Mucosa of descending colon (tissue), 3 donors: Measurements from ENCODE around the gene ACACA. TPM values are rescaled to one million over a fixed set of nuclear protein-coding genes. Genes with fewer than 3 reads are reported as not detected.

Experiments used
- ATAC-seq: fragments of 200-7000 bp; cut with Tn5 transposase; one replicate; pipeline ENCODE4 v1.9.1; 2020; ENCODE audit warnings: mild to moderate bottlenecking, moderate library complexity
- DNase-seq, 3 donors: peaks; one replicate each; pipeline ENCODE4 v3.0.0-alpha.2; 2020
- H3K36me3 ChIP-seq: fragments of 200-600 bp; one replicate; pipeline ENCODE4 v1.8.0; 2021; ENCODE audit warnings: low read depth, mild to moderate bottlenecking
- H3K4me1 ChIP-seq: fragments of 200-600 bp; one replicate; pipeline ENCODE4 v1.8.0; 2021; ENCODE audit warnings: low read depth, mild to moderate bottlenecking
- H3K4me3 ChIP-seq: fragments of 200-600 bp; one replicate; pipeline ENCODE4 v1.8.0; 2021; ENCODE audit warnings: mild to moderate bottlenecking
- H3K9me3 ChIP-seq: fragments of 200-600 bp; one replicate; pipeline ENCODE4 v1.8.0; 2021; ENCODE audit warnings: mild to moderate bottlenecking
- CTCF ChIP-seq: fragments of 200-600 bp; IDR thresholded peaks from one replicate; pipeline ENCODE4 v1.8.0; 2022; ENCODE audit warnings: antibody characterized with exemption, mild to moderate bottlenecking
- intact Hi-C, 2 donors: fragments of 100-400 bp; cut with DNase I in 1 of 2; cut with micrococcal nuclease in 1 of 2; formaldehyde crosslinking; loops; one replicate each; pipeline versions ENCODE4 v1.11.0 to v1.11.1; 2022; cut with DNase I, micrococcal nuclease
- total RNA-seq, 3 donors: library from RNA; stranded (reverse); fragmentation: NEBNext Ultra II Directional in 2 of 3; extraction: Animal tissue kit (Norgen Biotek cat#: 25700) in 2 of 3; gene quantifications; one replicate each; pipeline versions ENCODE4 v1.2.1 to v1.2.4, GENCODE V29; 2021 to 2023
- donor health status: DM: no; HTN: no; CAD: no; lungs with moderate emphysema.
- donor health status: DM: no; HTN: no; CAD: no.
- donor health status: DM: no; HTN: yes; CAD: no.

The ACACA gene
- total RNA-seq, 3 donors from 2014 or later: 58.5 to 64.1 (median 60.3) TPM

- TF ChIP-seq CTCF: no peak
- ATAC-seq (no peak), DNase-seq (no peak)
- Histone ChIP-seq H3K4me3 (no peak overlapping the region), H3K9me3 (no peaks in the 10 kb centered on the region), H3K36me3 (peaks cover 7% of the 10 kb centered on the region), H3K4me1 (peaks cover 23% of the 10 kb centered on the region)
- intact Hi-C loops: no loop called here
Measured at GRCh38 chr17:37090941-37091340, 315.7 kb downstream of the ACACA start.

GRCh38 chr17:37089956-37090355 lies 316.7 kb downstream of the ACACA start:
- intact Hi-C loops: no loop called here
- DNase-seq: peak in 1 of 3 donors; percentile 28
- ATAC-seq: peak; percentile 54
- H3K9me3 ChIP-seq: no peaks in the 10 kb centered on the region
- peaks cover 7% of the 10 kb centered on the region for H3K36me3 ChIP-seq
- H3K4me1 ChIP-seq: peaks cover 23% of the 10 kb centered on the region
- no peak overlapping the region for H3K4me3 ChIP-seq
- TF ChIP-seq CTCF: no peak

- Histone ChIP-seq H3K4me3 (no peak overlapping the region), H3K36me3 (peaks cover 7% of the 10 kb centered on the region), H3K4me1 (peaks cover 23% of the 10 kb centered on the region), H3K9me3 (no peaks in the 10 kb centered on the region)
- ATAC-seq (no peak), DNase-seq (no peak)
- no peak for TF ChIP-seq CTCF
- intact Hi-C loops: no loop called here
Measured at GRCh38 chr17:37088913-37089312, 317.7 kb downstream of the ACACA start.

GRCh38 chr17:37088459-37088858 lies 318.2 kb downstream of the ACACA start:
- H3K36me3 ChIP-seq: peaks cover 7% of the 10 kb centered on the region
- TF ChIP-seq CTCF: no peak
- DNase-seq: no peak
- intact Hi-C loops: no loop called here
- peaks cover 23% of the 10 kb centered on the region for H3K4me1 ChIP-seq
- ATAC-seq: no peak
- H3K4me3 ChIP-seq: no peak overlapping the region
- no peaks in the 10 kb centered on the region for H3K9me3 ChIP-seq

GRCh38 chr17:37087683-37088082 lies 319.0 kb downstream of the ACACA start:
- intact Hi-C loops: no loop called here
- DNase-seq (no peak), ATAC-seq (no peak)
- Histone ChIP-seq H3K4me3 (no peak overlapping the region), H3K4me1 (peaks cover 18% of the 10 kb centered on the region), H3K36me3 (peaks cover 7% of the 10 kb centered on the region), H3K9me3 (no peaks in the 10 kb centered on the region)
- TF ChIP-seq CTCF: no peak

GRCh38 chr17:37086948-37087347 lies 319.7 kb downstream of the ACACA start:
- no peak for TF ChIP-seq CTCF
- DNase-seq: no peak
- H3K4me1 ChIP-seq: peaks cover 12% of the 10 kb centered on the region

More at GRCh38 chr17:37086948-37087347, 319.7 kb downstream of the ACACA start:
- no peak for ATAC-seq
- H3K4me3 ChIP-seq: no peak overlapping the region
- intact Hi-C loops: no loop called here
- H3K36me3 ChIP-seq: peaks cover 7% of the 10 kb centered on the region
- H3K9me3 ChIP-seq: no peaks in the 10 kb centered on the region
